H9 (cell line): Measurements from ENCODE around the gene PODXL2. TPM values are rescaled to one million over a fixed set of nuclear protein-coding genes. Genes with fewer than 3 reads are reported as not detected.

Source experiments
- DNase-seq: peaks from one replicate; pipeline ENCODE4 v3.0.0-alpha.2; 2017
- H2AFZ ChIP-seq: one replicate; pipeline ENCODE4 v1.6.1; 2013; ENCODE audit warnings: mild to moderate bottlenecking, low read length, control low read depth, moderate library complexity
- H2AK5ac ChIP-seq: 2 replicates; pipeline ENCODE4 v1.6.1; 2013; ENCODE audit warnings: low read length, control low read depth, mixed read lengths; ENCODE audit not compliant: insufficient read length
- H2BK120ac ChIP-seq: one replicate; pipeline ENCODE4 v1.6.1; 2013; ENCODE audit warnings: low read depth, mild to moderate bottlenecking, low read length, control low read depth, inconsistent platforms; ENCODE audit not compliant: poor library complexity, severe bottlenecking
- H2BK12ac ChIP-seq: 2 replicates; pipeline ENCODE4 v1.6.1; 2013; ENCODE audit warnings: low read length, control low read depth, mixed read lengths, low read depth; ENCODE audit not compliant: insufficient read length
- H2BK15ac ChIP-seq: 2 replicates; pipeline ENCODE4 v1.6.1; 2013; ENCODE audit warnings: low read depth, low read length, control low read depth
- H2BK20ac ChIP-seq: one replicate; pipeline ENCODE4 v1.6.1; 2013; ENCODE audit warnings: low read depth, mild to moderate bottlenecking, low read length, control low read depth, inconsistent platforms; ENCODE audit not compliant: poor library complexity, severe bottlenecking
- H2BK5ac ChIP-seq: 2 replicates; pipeline ENCODE4 v1.6.1; 2013; ENCODE audit warnings: low read length, control low read depth, mixed read lengths; ENCODE audit not compliant: insufficient read length
- H3K14ac ChIP-seq: 2 replicates; pipeline ENCODE4 v1.6.1; 2013; ENCODE audit warnings: low read length, control low read depth; ENCODE audit not compliant: insufficient read depth
- H3K18ac ChIP-seq: 2 replicates; pipeline ENCODE4 v1.6.1; 2013; ENCODE audit warnings: low read depth, mild to moderate bottlenecking, mixed read lengths, low read length, control low read depth; ENCODE audit not compliant: insufficient read length
- H3K23ac ChIP-seq: 2 replicates; pipeline ENCODE4 v1.6.1; 2013; ENCODE audit warnings: low read length, control low read depth, mixed read lengths, low read depth; ENCODE audit not compliant: insufficient read length
- H3K23me2 ChIP-seq: 2 replicates; pipeline ENCODE4 v1.6.1; 2013; ENCODE audit warnings: low read depth, mild to moderate bottlenecking, mixed read lengths, low read length, control low read depth; ENCODE audit not compliant: insufficient read length, poor library complexity, severe bottlenecking
- H3K27ac ChIP-seq: 2 replicates; pipeline ENCODE4 v1.5.1; 2013; ENCODE audit warnings: low read length, control low read depth, mixed read lengths, low read depth; ENCODE audit not compliant: insufficient read length
- H3K27me3 ChIP-seq: 2 replicates; pipeline ENCODE4 v1.6.1; 2013; ENCODE audit warnings: low read length, control low read depth, inconsistent platforms; ENCODE audit not compliant: insufficient read depth
- H3K4ac ChIP-seq: 2 replicates; pipeline ENCODE4 v1.6.1; 2013; ENCODE audit warnings: low read depth, mild to moderate bottlenecking, control low read depth, inconsistent platforms, low read length, moderate library complexity
- H3K4me1 ChIP-seq: 2 replicates; pipeline ENCODE4 v1.6.1; 2013; ENCODE audit warnings: low read length, control low read depth, inconsistent platforms; ENCODE audit not compliant: insufficient read depth
- H3K4me2 ChIP-seq: 2 replicates; pipeline ENCODE4 v1.6.1; 2013; ENCODE audit warnings: low read length, control low read depth, mixed read lengths; ENCODE audit not compliant: insufficient read length, insufficient read depth
- H3K56ac ChIP-seq: 2 replicates; pipeline ENCODE4 v1.6.1; 2013; ENCODE audit warnings: low read depth, mild to moderate bottlenecking, mixed read lengths, low read length, control low read depth; ENCODE audit not compliant: insufficient read length
- H3K79me1 ChIP-seq: 2 replicates; pipeline ENCODE4 v1.6.1; 2013; ENCODE audit warnings: low read depth, mild to moderate bottlenecking, moderate library complexity, low read length, control low read depth, inconsistent platforms; ENCODE audit not compliant: insufficient read depth, poor library complexity, severe bottlenecking
- H3K79me2 ChIP-seq: 2 replicates; pipeline ENCODE4 v1.6.1; 2013; ENCODE audit warnings: low read length, control low read depth, inconsistent platforms; ENCODE audit not compliant: insufficient read depth
- H3K9ac ChIP-seq: 2 replicates; pipeline ENCODE4 v1.6.1; 2013; ENCODE audit warnings: low read length, control low read depth, mixed read lengths; ENCODE audit not compliant: insufficient read length; ENCODE audit errors: extremely low read depth
- H3K9me3 ChIP-seq: one replicate; pipeline ENCODE4 v1.6.1; 2013; ENCODE audit warnings: low read depth, low read length, inconsistent platforms; ENCODE audit not compliant: control insufficient read depth
- H3T11ph ChIP-seq: one replicate; pipeline ENCODE4 v1.6.1; 2013; ENCODE audit warnings: mild to moderate bottlenecking, low read length, control low read depth, inconsistent platforms
- H4K20me1 ChIP-seq: one replicate; pipeline ENCODE4 v1.6.1; 2013; ENCODE audit not compliant: control insufficient read depth, insufficient read length, insufficient read depth
- H4K5ac ChIP-seq: 2 replicates; pipeline ENCODE4 v1.6.1; 2013; ENCODE audit warnings: low read depth, mild to moderate bottlenecking, mixed read lengths, low read length, control low read depth; ENCODE audit not compliant: insufficient read length
- H4K8ac ChIP-seq: replicated peaks from 2 replicates; pipeline ENCODE4 v1.6.1; 2013; ENCODE audit warnings: low read length, control low read depth, mixed read lengths, low read depth; ENCODE audit not compliant: insufficient read length
- H4K91ac ChIP-seq: 2 replicates; pipeline ENCODE4 v1.6.1; 2013; ENCODE audit warnings: low read depth, mild to moderate bottlenecking, moderate library complexity, mixed read lengths, low read length, control low read depth; ENCODE audit not compliant: insufficient read length
- H3K27ac Mint-ChIP-seq, 3 experiments: 2 replicates in 2 of 3; 3 replicates in 1 of 3; pipeline ENCODE4 v1.8.0; 2020 to 2021; ENCODE audit warnings: mixed read lengths in 3 of 3, mild to moderate bottlenecking in 1 of 3, moderate library complexity in 1 of 3
- H3K27me3 Mint-ChIP-seq: 2 replicates; pipeline ENCODE4 v1.8.0; 2021; ENCODE audit warnings: low read depth, mild to moderate bottlenecking, moderate library complexity, mixed read lengths
- H3K36me3 Mint-ChIP-seq, 3 experiments: 2 replicates in 2 of 3; 3 replicates in 1 of 3; pipeline ENCODE4 v1.8.0; 2020 to 2021; ENCODE audit warnings: low read depth in 3 of 3, mixed read lengths in 3 of 3; ENCODE audit not compliant: insufficient read depth in 1 of 3
- H3K4me1 Mint-ChIP-seq, 2 experiments: 2 replicates each; pipeline ENCODE4 v1.8.0; 2020; ENCODE audit warnings: mixed read lengths in 2 of 2
- H3K4me3 Mint-ChIP-seq, 2 experiments: 2 replicates in 1 of 2; 3 replicates in 1 of 2; pipeline ENCODE4 v1.8.0; 2020 to 2021; ENCODE audit warnings: mild to moderate bottlenecking in 2 of 2, mixed read lengths in 2 of 2, moderate library complexity in 1 of 2
- H3K9me3 Mint-ChIP-seq, 2 experiments: 2 replicates in 1 of 2; 3 replicates in 1 of 2; pipeline ENCODE4 v1.8.0; 2020; ENCODE audit warnings: mild to moderate bottlenecking in 2 of 2, mixed read lengths in 2 of 2, moderate library complexity in 1 of 2
- WGBS: extraction: QIAGEN DNeasy Blood & Tissue Kit; methylation state at CpG from one replicate; pipeline ENCODE4 v1.1.7; 2013; ENCODE audit warnings: missing lambda C conversion rate, low lambda C conversion rate, mixed read lengths; ENCODE audit not compliant: insufficient read length; ENCODE audit errors: extremely low coverage; 5-methylcytosine and 5-hydroxymethylcytosine counted together
- total RNA-seq: library from RNA; stranded (reverse); gene quantifications from 2 replicates; pipeline ENCODE4 v1.2.1, GENCODE V29; 2021
- TF ChIP-seq, protein P1 (sequence below): fragments of 200-600 bp; sonication (generic); conservative IDR thresholded peaks from 3 replicates; pipeline ENCODE4 v1.8.0; 2021; ENCODE audit warnings: antibody characterized with exemption, mild to moderate bottlenecking

PODXL2 gene
- total RNA-seq, 1 experiment from 2014 or later = 24.6 TPM

GRCh38 chr3:127716384-127716783 lies 87.4 kb downstream of the PODXL2 start:
- Histone ChIP-seq H3K9me3 (no peaks in the 10 kb centered on the region), H3K14ac (no peak overlapping the region), H2BK12ac (no peak overlapping the region), H3K23ac (no peak overlapping the region), H4K20me1 (no peaks in the 10 kb centered on the region), H3K4me1 (peaks cover 4% of the 10 kb centered on the region; the same call in 1 of the 2 replicates), H3K27ac (no peak overlapping the region), H4K91ac (no peak overlapping the region), H3K79me2 (no peaks in the 10 kb centered on the region), H2BK15ac (no peak overlapping the region), H4K5ac (no peak overlapping the region), H3K79me1 (no peaks in the 10 kb centered on the region), H2AFZ (no peak overlapping the region), H3K27me3 (no peaks in the 10 kb centered on the region; the same call in 1 of the 2 replicates), H4K8ac (no peak overlapping the region), H3K4ac (no peak overlapping the region), H3K9ac (no peak overlapping the region), H2BK20ac (no peak overlapping the region), H2AK5ac (no peak overlapping the region), H3K56ac (no peak overlapping the region), H3T11ph (no peak overlapping the region), H2BK120ac (no peak overlapping the region), H3K18ac (no peak overlapping the region), H2BK5ac (no peak overlapping the region), H3K4me2 (no peak overlapping the region), H3K23me2 (no peaks in the 10 kb centered on the region)
- Mint-ChIP-seq H3K27ac (no peak overlapping the region), H3K9me3 (no peaks in the 10 kb centered on the region), H3K4me1 (peaks cover 13 to 21% of the 10 kb centered on the region in 2 experiments), H3K36me3 (no peaks in the 10 kb centered on the region), H3K4me3 (no peak overlapping the region), H3K27me3 (peaks cover 23% of the 10 kb centered on the region)
- no peak for DNase-seq
- WGBS = no CpG with 5 or more reads among the region's 6 CpGs
- TF ChIP-seq, protein P1, sequence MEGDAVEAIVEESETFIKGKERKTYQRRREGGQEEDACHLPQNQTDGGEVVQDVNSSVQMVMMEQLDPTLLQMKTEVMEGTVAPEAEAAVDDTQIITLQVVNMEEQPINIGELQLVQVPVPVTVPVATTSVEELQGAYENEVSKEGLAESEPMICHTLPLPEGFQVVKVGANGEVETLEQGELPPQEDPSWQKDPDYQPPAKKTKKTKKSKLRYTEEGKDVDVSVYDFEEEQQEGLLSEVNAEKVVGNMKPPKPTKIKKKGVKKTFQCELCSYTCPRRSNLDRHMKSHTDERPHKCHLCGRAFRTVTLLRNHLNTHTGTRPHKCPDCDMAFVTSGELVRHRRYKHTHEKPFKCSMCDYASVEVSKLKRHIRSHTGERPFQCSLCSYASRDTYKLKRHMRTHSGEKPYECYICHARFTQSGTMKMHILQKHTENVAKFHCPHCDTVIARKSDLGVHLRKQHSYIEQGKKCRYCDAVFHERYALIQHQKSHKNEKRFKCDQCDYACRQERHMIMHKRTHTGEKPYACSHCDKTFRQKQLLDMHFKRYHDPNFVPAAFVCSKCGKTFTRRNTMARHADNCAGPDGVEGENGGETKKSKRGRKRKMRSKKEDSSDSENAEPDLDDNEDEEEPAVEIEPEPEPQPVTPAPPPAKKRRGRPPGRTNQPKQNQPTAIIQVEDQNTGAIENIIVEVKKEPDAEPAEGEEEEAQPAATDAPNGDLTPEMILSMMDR = no peak
